Hypothalamus (tissue), 51 donors: Measurements from ENCODE around the gene WDR86.

Source experiments
- DNase-seq, 51 donors: peaks; one replicate each; lab custom pipeline; 2025; lab: John Stamatoyannopoulos, UW

Gene WDR86, protein sequence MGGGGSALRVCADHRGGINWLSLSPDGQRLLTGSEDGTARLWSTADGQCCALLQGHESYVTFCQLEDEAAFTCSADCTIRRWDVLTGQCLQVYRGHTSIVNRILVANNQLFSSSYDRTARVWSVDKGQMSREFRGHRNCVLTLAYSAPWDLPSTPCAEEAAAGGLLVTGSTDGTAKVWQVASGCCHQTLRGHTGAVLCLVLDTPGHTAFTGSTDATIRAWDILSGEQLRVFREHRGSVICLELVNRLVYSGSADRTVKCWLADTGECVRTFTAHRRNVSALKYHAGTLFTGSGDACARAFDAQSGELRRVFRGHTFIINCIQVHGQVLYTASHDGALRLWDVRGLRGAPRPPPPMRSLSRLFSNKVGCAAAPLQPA

GRCh38 chr7:151409667-151410404 is at the start of gene WDR86:
Gene WDR86, minus strand, starts transcription at chr7:151410038. Its CDS starts 449 bp downstream, at chr7:151409589.
- no peak for DNase-seq

DNA sequence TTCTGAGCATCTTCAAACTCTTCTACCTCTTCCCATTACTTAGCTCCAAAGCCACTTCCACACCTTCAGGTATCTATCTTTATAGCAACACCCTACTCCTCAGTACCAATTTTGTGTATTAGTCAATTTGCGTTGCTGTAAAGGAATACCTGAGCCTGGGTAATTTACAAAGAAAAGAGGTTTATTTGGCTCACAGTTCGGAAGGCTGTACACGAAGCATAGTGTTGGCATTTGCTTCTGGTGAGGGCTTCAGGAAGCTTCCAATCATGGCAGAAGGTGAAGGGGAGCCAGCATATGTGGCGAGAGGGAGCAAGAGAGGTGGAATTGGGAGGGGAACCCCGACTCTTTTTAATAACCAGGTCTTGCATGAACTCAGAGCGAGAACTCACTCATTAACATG is 47.7 kb upstream of the WDR86 start:
- DNase-seq = no peak

- no peak for DNase-seq
Measured at GRCh38 chr7:151456782-151457181, 46.9 kb upstream of the WDR86 start.

DNA sequence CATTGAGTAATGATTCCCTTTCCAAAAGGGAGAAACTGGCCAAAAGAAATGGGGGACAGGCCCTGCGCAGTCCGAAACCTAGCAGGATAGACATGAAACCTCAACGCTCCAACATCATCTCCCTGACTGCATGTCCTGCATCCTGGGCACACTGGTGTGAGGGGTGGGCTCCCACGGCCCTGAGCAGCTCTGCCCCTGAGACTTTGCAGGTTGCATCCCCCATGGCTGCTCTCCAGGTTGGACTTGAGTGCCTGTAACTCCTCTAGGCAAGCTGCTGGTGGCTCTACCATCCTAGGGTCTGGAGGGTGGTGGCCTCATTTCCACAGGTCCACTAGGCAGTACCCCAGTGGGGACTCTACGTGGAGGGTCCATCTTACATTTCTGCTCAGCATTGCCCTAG is 46.4 kb upstream of the WDR86 start:
- DNase-seq = no peak

GRCh38 chr7:151455690-151456089 is 45.9 kb upstream of the WDR86 start:
- DNase-seq = no peak

GRCh38 chr7:151454932-151455530 is 45.2 kb upstream of the WDR86 start:
- no peak for DNase-seq

DNA sequence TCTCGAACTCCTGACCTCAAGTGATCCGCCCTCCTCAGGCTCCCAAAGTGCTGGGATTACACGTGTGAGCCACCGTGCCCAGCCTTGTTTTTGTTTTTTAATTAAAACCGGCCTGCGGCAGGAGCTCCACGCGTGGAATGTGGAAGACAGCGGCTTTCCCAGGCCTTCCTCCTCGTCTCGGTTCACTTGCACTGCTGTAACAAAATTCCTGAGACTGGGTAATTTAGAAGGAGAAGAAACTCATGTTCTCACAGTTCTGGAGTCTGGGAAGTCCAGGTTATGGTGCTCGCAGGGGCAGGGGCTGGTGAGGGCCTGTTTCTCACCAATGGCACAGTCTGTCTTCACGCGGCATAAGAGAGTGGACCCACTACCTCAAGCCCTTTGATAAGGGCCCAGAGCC is 44.5 kb upstream of the WDR86 start:
- DNase-seq = no peak

DNA sequence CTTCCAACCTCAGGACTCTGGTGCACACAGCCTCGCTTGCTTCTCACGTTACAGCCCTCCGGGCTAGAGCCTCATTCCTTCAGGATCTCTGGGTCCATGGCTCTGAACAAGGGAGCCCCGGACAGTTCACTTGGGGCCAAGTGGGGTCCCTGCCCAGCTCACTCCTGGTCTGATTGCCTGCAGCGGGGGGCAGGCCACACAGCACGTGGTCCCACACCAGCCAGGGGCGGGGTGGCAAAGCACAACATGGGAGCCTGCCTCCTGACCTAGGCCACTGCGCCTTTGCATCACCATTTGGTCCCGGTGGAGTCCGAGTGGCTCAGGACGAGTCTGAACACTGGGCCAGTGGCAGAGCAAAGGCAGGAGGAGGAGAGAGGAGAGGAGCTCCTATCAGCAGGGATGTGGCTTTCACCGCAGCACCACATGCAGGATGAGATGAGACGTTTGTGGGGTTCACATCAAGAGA is 43.5 kb upstream of the WDR86 start:
- DNase-seq = no peak

DNA sequence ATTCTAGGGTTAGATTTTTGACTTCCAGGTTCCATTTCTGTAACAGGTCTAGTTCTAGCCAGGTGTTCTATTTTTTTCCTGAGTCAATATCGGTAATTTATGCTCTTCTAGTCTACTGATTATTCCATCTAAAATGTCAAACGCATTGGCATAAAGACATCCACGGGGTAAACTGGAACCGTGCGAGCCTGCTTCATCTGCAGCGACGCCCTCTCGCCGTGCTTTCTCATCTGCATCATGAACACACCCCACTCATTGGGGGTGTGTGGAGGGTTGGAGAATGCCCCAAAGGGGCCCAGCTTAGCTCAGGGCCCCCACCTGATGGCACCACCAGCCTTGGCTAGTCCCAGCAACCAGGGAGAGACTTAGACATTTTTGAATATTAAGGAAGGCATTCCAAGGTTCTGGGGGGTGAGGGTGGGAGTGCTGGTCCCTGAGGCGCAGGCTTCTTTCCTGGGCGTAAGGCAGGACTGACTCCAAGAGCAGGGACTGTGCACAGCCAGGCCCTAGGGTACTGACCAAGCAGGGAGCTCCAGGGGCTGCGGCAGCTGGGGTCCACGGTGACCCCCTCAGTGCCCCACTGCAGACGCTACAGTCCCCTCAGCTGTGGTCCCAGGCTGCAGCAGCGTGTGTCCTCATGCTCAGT is 43.0 kb upstream of the WDR86 start:
- DNase-seq = no peak

DNA sequence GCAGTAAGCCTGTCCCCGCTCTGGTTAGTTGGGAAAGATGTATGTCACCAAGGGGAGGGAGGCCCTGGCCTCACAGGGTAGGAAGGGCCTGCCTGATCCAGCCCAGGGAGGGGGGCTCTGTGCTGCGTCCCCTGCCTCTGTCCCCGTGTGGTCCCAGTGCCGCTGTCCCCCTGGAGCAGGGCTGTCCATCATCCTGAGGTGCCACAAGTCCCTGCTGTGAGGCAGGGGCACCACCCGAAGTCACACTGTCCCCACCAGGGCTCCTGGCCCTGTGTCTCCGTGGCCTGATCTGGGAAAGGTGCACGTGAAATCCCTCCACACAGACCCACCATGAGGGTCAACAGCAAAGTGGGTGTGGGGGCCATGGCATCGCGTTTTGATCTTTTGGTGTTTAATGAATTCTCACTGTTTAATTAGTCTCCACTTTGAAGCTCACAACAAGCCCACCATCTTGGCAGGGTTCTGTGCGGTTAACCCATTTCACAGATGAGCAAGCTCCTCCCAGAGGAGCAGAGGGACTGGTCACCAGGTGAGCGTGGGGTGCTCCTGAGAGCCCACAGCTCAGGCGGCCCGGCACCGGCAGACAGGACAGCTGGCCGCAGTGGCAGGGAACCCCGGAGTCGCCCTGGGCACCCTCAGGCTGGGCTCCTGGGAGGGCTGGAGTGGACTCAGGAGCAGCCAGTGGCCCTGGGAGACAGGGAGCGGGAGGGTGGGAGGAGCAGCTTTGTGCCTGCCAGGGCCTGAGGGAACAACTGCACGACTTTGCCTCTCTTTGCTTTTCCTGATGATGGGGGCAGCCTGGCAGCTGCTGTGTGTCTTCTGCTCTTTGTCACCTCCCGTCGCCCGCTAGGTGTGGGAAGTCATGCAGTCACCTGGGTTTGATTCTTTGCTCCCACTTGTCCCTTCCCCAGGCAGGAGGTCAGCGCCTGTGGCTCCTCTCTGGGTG is 42.1 kb upstream of the WDR86 start:
- no peak for DNase-seq

DNA sequence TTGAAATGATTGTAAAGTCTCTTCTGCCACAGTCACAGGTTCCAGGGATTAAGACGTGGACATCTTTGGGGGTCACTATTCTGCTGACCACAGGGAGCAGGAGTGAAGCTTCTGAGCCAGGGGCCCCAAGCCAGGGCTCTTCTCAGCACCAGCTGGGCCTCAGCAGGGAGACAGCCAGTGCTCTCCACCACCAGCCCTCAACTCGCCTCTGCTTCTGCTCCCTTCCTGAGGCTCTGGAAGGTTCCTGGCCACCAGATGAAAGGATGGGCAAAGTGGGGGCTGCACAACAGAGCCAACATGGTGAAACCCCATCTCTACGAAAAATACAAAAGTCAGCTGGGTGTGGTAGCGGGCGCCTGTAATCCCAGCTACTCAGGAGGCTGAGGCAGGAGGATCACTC is 41.3 kb upstream of the WDR86 start:
- no peak for DNase-seq

DNA sequence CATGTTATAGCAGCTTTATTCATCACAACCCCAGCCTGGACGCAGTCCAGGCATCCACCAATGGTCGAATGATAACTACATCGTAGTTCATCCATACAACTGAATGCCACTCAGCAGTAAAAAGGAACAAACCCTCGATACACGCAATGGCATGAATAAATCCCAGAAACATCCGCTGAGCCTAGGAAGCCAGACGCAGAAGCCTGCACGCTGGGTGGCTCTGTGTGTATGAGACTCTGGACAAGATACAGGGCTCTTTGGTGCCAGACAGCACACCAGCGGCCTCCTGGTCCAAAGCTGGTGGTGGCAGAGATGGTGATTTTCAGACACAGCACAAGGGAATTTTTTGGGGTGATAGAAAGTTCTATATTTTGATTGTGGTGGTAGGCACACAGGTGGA is 40.2 kb upstream of the WDR86 start:
- no peak for DNase-seq

DNA sequence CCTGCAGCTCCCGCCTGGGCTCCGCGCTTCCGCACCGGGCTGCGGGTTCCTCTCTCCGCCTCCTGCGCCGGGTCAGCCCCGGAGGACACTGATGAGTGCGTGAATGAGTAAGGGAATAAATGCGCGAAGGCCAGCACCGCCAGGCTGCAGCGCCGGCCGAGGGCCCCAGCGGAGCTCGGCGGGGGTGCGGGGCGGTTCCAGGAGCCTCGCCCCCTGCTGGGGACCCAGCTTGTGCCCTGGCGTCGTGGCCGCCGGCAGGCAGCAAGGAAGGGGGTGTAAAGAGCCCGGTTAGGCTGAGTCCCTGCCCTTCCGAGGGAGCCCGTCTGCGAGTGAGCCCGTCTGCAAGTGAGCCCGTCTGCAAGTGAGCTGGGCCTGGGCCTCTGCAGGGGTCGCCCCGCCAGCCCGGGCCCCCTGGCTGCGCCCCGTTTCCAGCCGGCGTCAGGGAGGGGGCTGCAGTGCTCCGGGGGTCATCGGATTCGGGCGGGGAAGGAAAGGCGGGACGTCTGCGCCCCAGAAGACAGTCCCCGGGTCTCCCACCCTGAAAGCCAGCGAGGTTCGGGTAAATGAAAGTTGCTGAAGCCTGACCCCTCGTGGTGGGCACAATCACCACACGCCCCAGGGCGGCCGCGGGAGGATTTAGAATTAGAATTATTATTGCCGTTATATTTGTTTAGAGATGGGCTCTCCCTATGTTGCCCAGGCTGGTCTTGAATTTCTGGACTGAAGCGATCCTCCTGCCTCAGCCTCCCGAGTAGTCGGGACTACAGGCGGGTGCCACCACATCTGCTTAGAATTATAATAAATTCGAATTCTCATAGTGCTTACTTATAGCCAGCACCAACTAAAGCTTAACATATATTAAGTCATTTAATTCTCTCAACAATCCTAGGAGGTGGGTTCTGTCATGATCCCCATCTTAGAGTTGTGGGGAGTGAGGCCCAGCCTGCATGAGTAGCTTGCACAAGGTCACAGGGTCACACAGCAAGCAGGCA is 38.7 kb upstream of the WDR86 start:
- DNase-seq = peak in 36 of 51 donors; percentile 8 to 67 (median 38)

DNA sequence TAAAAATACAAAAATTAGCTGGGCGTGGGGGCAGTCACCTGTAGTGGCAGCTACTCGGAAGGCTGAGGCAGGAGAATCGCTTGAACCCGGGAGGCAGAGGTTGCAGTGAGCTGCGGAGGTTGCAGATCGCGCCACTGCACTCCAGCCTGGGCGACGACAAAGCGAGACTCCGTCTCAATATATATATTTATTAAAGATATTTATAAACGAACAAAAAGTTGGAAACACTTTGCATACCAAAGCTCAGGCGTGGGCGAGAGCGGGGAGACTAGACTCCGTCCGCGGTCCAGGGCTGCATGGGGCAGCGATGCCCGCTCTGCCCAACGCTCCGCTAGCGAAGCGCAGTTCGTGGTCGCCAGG is 38.0 kb upstream of the WDR86 start:
- DNase-seq = no peak

GRCh38 chr7:151447312-151447711 is 37.5 kb upstream of the WDR86 start:
- DNase-seq = no peak

DNA sequence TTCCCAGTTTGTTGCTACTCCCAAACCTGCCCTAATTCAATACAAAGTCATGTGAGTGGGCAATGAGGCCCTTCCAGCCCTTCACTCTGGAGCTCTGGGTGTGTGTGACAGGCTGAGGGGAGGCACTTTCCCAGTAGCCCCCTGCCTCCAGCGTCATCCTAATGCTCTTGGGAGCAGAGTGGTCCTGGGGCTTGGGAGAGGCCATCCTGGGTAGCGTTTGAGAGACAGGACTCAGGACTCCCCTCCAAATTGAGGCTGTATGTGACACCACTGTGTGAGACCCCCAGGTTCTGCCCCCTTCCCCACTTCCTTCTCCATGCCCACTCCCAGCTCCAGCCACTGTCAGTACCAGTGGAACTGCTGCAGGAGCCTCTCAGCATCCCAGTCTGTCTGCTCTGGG is 36.6 kb upstream of the WDR86 start:
- DNase-seq = no peak

- no peak for DNase-seq
Measured at GRCh38 chr7:151444632-151445031, 34.8 kb upstream of the WDR86 start.

- no peak for DNase-seq
Measured at GRCh38 chr7:151442776-151443496, 33.1 kb upstream of the WDR86 start.
